Activated CD8-positive, alpha-beta memory T cell treated with anti-CD3 and anti-CD28 coated beads for 48 hours (primary cell): ENCODE data around the gene IRGC.
"Not testable (repeated sequence)": the region's sequence is repeated elsewhere in the genome, so short reads cannot be mapped to it uniquely, and the experiment has no call there.

ENCODE experiments used
- DNase-seq, 3 experiments: peaks; one replicate each; pipeline ENCODE4 v3.0.0-alpha.2; 2020; ENCODE audit warnings: low read depth in 2 of 3, low spot score in 2 of 3

Gene IRGC

GRCh38 chr19:43752287-43752875, 36.5 kb downstream of the IRGC start:
- no peak for DNase-seq

- DNase-seq: no peak
These were observed 38.3 kb downstream of the IRGC start for GRCh38 chr19:43754253-43754502.

GRCh38 chr19:43754503-43755255, 38.8 kb downstream of the IRGC start, which contains the start of gene SMG9:
Gene SMG9 (minus strand): TSS chr19:43754962. CDS start chr19:43750741, 4,221 bp downstream.
- DNase-seq: peak; percentile 94 to 97 (median 97)

DNA sequence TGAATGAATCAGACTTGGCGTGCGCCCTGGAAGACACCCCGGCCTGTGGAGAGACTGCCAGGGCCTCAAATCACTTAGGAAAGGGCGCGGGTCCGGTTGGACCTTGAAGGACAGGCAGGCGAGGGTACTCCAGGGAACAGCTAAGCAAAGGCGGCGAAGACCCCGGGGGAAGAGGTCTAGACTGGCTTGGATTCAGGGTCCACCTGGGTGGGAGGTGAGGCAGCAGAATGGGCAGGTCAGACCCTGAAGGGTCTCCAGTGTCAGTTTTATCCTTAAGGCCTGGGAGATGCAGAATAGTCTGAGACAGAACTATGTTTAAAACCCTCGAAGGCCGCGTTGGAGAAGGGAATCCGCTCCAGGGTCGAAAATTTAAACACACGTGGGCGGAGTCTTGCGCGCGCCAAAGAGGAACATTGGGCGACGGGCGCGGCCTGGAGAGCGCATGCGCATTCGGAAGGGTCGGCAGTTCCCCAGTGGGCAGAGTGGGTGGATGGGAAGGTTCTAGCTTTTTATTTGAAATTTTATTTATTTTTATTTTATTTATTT, 39.5 kb downstream of the IRGC start:
- DNase-seq: peak in 2 of 3 experiments; percentile 50 to 72

- DNase-seq: no peak
These were observed 43.6 kb downstream of the IRGC start for GRCh38 chr19:43759515-43759914.

DNA sequence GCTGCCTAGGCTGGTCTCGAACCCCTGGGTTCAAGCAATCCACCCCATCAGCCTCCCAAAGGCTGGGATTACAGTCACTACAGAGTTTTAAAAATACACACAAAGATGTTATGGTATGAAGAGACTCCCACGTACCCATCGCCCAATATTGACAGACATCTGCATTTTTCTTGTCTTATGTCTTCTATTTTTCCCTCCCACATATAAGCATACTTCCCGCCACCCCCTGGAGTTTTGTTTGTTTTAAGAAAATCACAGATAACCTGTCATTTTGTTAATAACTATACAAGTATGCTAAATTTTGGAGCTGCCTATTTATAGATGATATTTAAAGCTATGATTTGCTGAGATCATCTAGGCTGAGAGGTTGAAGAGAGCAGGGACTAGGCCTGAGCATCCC, 45.1 kb downstream of the IRGC start:
- no peak for DNase-seq

GRCh38 chr19:43762814-43763213, 46.9 kb downstream of the IRGC start:
- DNase-seq: no peak

DNA sequence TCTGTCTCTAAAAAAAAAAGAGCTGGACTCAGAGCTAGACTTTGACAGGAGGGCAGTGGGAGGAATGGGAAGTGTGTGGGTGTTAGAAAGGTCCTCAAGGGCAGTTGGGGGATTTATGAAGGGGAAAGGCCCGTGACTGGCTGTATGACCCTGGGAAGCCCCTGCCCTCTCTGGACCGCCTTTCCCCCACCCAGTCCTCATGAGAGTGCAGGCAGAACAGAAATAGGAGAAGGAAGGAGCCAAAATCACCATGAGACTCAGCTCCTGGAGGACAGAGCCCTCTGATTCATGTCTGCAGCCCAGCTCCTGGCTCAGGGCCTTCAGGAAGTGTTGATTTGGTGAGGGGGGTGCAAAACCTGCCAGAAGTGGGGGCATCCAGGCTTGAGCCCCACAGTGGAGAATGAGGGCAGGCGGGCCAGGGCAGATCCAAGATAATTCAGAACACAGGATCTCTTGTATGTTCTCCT, 47.6 kb downstream of the IRGC start:
- DNase-seq: no peak

DNA sequence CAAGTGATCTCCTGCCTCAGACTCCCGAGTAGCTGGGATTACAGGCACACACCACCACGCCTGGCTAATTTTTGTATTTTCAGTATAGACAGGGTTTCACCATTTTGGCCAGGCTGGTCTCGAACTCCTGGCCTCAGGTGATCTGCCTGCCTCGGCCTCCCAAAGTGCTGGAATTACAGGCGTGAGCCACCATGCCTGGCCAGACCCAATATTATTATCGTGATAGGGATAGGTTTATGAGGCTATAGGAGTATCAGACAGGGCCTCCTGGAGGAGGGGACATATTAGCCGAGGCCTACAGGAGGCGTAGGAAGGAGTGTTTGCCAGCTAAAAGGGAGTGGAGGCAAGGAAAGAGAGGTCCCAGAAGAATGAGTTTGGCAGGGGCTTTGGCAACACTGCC, 48.8 kb downstream of the IRGC start:
- DNase-seq: not testable (repeated sequence)

GRCh38 chr19:43765109-43765876, 49.4 kb downstream of the IRGC start:
- DNase-seq: peak in 2 of 3 experiments; percentile 66 to 75

DNA sequence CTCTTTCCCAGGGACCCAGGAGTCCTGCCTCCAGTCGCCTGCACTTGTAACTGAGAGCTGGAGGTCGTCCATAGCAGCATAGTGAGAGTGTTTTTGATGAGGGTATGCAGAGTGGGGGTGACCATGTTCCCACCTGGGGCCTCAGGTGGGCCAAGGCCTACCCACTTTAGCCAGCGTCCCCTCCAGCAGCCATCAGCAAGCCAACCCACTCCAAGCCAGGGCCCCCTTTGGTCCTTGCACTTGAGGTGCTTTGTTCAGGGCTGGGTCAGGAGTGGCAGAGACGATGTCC, 50.8 kb downstream of the IRGC start:
- DNase-seq: no peak

DNA sequence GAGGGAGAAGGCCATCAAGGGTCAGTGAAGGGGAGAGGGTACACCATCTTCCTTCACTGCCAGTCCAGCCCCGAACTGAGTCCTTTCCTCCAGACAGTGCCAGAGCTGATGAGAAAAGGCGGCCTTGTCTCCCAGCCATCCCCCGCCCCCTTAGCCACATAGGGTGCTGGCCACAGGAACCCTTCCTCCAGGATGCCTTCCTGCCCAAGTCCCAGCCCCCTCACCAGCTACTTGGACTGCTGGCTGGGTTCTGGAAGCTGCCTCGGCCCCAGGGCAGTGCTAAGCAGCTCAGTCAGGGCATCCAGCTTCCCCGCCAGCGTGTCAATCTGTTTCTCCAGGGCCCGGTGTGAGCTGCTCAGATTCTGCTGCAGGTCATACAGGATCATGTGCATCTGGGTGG, 51.4 kb downstream of the IRGC start:
- no peak for DNase-seq

DNA sequence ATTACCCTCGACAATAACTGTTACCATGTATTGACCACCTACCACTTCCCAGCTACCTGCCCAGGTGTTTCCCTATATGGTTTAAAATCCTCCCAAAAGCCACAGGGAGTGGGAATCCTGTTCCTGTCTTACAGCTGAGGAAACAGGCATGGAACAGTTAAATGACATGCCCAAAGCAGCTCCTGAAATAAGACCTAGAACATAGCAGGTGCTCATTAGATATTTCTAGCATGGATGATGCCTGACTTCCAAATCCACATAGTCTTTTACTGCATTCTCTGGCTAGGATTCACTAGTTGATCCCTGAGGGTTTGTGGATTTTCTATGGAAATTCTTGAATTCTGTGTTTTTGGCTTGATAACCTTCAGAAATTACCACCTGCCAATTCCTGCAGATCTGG, 51.9 kb downstream of the IRGC start:
- DNase-seq: no peak

DNA sequence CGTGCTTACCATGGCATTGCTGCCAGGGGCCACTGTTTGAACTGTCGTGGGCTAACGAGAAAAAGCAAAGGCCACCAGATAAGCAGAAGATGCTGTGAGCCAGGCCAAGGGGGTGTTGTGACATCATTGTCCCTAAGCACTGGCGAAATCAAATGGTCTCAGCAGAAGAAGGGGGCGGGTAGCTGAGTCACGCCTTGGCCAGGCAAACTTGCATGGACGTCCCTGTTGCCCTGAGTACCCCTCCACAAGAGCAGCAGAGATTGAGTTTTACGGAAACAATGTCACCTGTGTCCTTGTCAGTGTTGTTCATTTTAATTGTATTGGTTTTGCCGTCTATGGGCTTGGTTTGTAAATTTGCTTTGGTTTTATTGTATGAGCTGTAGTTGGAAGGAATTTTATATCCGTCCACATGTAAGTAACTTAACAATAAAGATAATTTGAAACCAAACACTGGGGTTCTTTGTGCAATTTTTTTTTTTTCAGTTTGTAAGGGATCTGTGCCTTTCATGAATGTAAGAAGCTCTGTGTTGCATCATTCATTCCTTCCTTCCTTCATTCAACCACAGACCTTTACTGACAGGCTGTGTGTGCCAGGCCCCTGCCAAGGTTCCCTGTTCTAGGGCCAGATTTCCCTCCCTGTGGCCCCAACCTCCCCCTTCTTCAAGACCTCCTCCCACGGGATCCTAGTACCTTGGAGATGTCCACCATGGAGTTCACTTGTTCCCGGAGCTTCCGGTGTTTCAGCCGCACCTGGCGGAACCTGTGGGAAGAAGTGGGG, 52.6 kb downstream of the IRGC start:
- no peak for DNase-seq

DNA sequence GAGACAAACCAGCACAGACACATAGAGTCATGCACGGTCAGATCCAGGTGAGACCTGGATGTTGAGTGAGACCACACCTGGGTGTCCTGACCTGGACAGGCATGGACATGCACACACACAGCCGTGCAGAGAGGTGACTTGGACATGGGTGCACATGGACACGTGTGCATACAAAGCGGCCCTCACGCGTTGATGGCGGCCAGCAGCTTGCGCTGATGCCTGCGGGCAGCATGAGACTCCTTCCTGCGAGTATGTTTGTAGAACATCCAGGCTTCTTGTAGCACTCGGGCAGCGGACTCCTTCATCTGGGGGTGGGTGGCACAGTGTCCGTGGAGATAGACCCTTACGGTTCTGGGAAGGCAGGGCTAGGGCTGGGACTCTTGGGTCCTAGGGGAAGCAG, 53.4 kb downstream of the IRGC start:
- no peak for DNase-seq
